Measurements from ENCODE around the gene ESR2.
"Not testable (repeated sequence)": the region's sequence is repeated elsewhere in the genome, so short reads cannot be mapped to it uniquely, and the experiment has no call there.

Gene ESR2

GRCh38 chr14:64059454-64060198, 234.5 kb downstream of the ESR2 start:
- Histone ChIP-seq H3K9me3 (ENCODE audit: insufficient read depth, low read depth, low read length) (no peaks in the 10 kb centered on the region), H3K27ac (ENCODE audit: low read depth, low read length) (no peak overlapping the region; the same call in 1 of the 2 replicates), H3K27me3 (ENCODE audit: insufficient read depth, low read length) (no peaks in the 10 kb centered on the region), H3K4me3 (ENCODE audit: low read length) (no peak overlapping the region), H3K4me1 (ENCODE audit: insufficient read depth, low read length) (peaks cover 22% of the 10 kb centered on the region), H3K9ac (ENCODE audit: low read depth, low read length) (no peak overlapping the region), H3K36me3 (ENCODE audit: insufficient read depth, low read length) (peaks cover 29% of the 10 kb centered on the region)
- 96% methylated on average over 6 of the region's 6 CpGs for WGBS

- H3K4me3 ChIP-seq (ENCODE audit: low read length): no peak overlapping the region
- no peak overlapping the region for H3K9ac ChIP-seq (ENCODE audit: low read depth, low read length)
- H3K9me3 ChIP-seq (ENCODE audit: insufficient read depth, low read depth, low read length): no peaks in the 10 kb centered on the region
- H3K27me3 ChIP-seq (ENCODE audit: insufficient read depth, low read length): no peaks in the 10 kb centered on the region
- 87% methylated on average over 10 of the region's 10 CpGs for WGBS
- H3K27ac ChIP-seq (ENCODE audit: low read depth, low read length): no peak overlapping the region
- H3K36me3 ChIP-seq (ENCODE audit: insufficient read depth, low read length): peaks cover 53% of the 10 kb centered on the region
- no peaks in the 10 kb centered on the region for H3K4me1 ChIP-seq (ENCODE audit: insufficient read depth, low read length)
These were observed 240.2 kb downstream of the ESR2 start for GRCh38 chr14:64053694-64054669.

- Histone ChIP-seq H3K36me3 (ENCODE audit: insufficient read depth, low read length) (peaks cover 69% of the 10 kb centered on the region), H3K9ac (ENCODE audit: low read depth, low read length) (no peak overlapping the region), H3K27ac (ENCODE audit: low read depth, low read length) (no peak overlapping the region), H3K9me3 (ENCODE audit: insufficient read depth, low read depth, low read length) (no peaks in the 10 kb centered on the region), H3K4me3 (ENCODE audit: low read length) (no peak overlapping the region), H3K4me1 (ENCODE audit: insufficient read depth, low read length) (no peaks in the 10 kb centered on the region), H3K27me3 (ENCODE audit: insufficient read depth, low read length) (no peaks in the 10 kb centered on the region)
- 94% methylated on average over 2 of the region's 2 CpGs for WGBS
These were observed 244.4 kb downstream of the ESR2 start for GRCh38 chr14:64049616-64050381.

GRCh38 chr14:64045091-64045490, 249.1 kb downstream of the ESR2 start:
- WGBS: 85% methylated on average over 2 of the region's 2 CpGs
- H3K27me3 ChIP-seq (ENCODE audit: insufficient read depth, low read length): no peaks in the 10 kb centered on the region
- H3K9ac ChIP-seq (ENCODE audit: low read depth, low read length): no peak overlapping the region
- peaks cover 39% of the 10 kb centered on the region for H3K36me3 ChIP-seq (ENCODE audit: insufficient read depth, low read length)
- H3K4me1 ChIP-seq (ENCODE audit: insufficient read depth, low read length): no peaks in the 10 kb centered on the region
- H3K27ac ChIP-seq (ENCODE audit: low read depth, low read length): no peak overlapping the region
- no peak overlapping the region for H3K4me3 ChIP-seq (ENCODE audit: low read length)
- 0 out of 2 replicates have a peak, but pooled peaks cover 2% of the 10 kb centered on the region for H3K9me3 ChIP-seq (ENCODE audit: insufficient read depth, low read depth, low read length)

- peaks cover 26% of the 10 kb centered on the region for H3K36me3 ChIP-seq (ENCODE audit: insufficient read depth, low read length)
- not testable (repeated sequence) for H3K4me3 ChIP-seq (ENCODE audit: low read length); H3K4me1 ChIP-seq (ENCODE audit: insufficient read depth, low read length); H3K9me3 ChIP-seq (ENCODE audit: insufficient read depth, low read depth, low read length); H3K27ac ChIP-seq (ENCODE audit: low read depth, low read length); H3K9ac ChIP-seq (ENCODE audit: low read depth, low read length); H3K27me3 ChIP-seq (ENCODE audit: insufficient read depth, low read length)
- WGBS: 97% methylated on average over 6 of the region's 6 CpGs
These were observed 250.9 kb downstream of the ESR2 start for GRCh38 chr14:64043296-64043695.

GRCh38 chr14:64040044-64040443, 254.1 kb downstream of the ESR2 start:
- Histone ChIP-seq H3K9ac (ENCODE audit: low read depth, low read length) (no peak overlapping the region), H3K27ac (ENCODE audit: low read depth, low read length) (no peak overlapping the region), H3K9me3 (ENCODE audit: insufficient read depth, low read depth, low read length) (peaks cover 6% of the 10 kb centered on the region; the same call in 1 of the 2 replicates), H3K36me3 (ENCODE audit: insufficient read depth, low read length) (peaks cover 12% of the 10 kb centered on the region), H3K4me3 (ENCODE audit: low read length) (no peak overlapping the region), H3K27me3 (ENCODE audit: insufficient read depth, low read length) (no peaks in the 10 kb centered on the region), H3K4me1 (ENCODE audit: insufficient read depth, low read length) (peaks cover 8% of the 10 kb centered on the region; the same call in 1 of the 2 replicates)
- 86% methylated on average over 2 of the region's 2 CpGs for WGBS

- Histone ChIP-seq H3K9ac (ENCODE audit: low read depth, low read length) (no peak overlapping the region), H3K4me3 (ENCODE audit: low read length) (no peak overlapping the region), H3K36me3 (ENCODE audit: insufficient read depth, low read length) (peaks cover 15% of the 10 kb centered on the region), H3K4me1 (ENCODE audit: insufficient read depth, low read length) (peaks cover 10% of the 10 kb centered on the region; the same call in 1 of the 2 replicates), H3K9me3 (ENCODE audit: insufficient read depth, low read depth, low read length) (peaks cover 6% of the 10 kb centered on the region; the same call in 1 of the 2 replicates), H3K27ac (ENCODE audit: low read depth, low read length) (no peak overlapping the region), H3K27me3 (ENCODE audit: insufficient read depth, low read length) (no peaks in the 10 kb centered on the region)
- WGBS: 92% methylated on average over 5 of the region's 5 CpGs
These were observed 255.2 kb downstream of the ESR2 start for GRCh38 chr14:64038841-64039542.

- H3K4me1 ChIP-seq (ENCODE audit: insufficient read depth, low read length): peaks cover 10% of the 10 kb centered on the region; the same call in 1 of the 2 replicates
- not testable (repeated sequence) for H3K27me3 ChIP-seq (ENCODE audit: insufficient read depth, low read length); H3K4me3 ChIP-seq (ENCODE audit: low read length); H3K9ac ChIP-seq (ENCODE audit: low read depth, low read length); H3K9me3 ChIP-seq (ENCODE audit: insufficient read depth, low read depth, low read length); H3K27ac ChIP-seq (ENCODE audit: low read depth, low read length)
- H3K36me3 ChIP-seq (ENCODE audit: insufficient read depth, low read length): peaks cover 16% of the 10 kb centered on the region
- 96% methylated on average over 65 of the region's 66 CpGs for WGBS
These were observed 256.1 kb downstream of the ESR2 start for GRCh38 chr14:64037869-64038745.

- Histone ChIP-seq H3K27me3 (ENCODE audit: insufficient read depth, low read length) (no peaks in the 10 kb centered on the region), H3K27ac (ENCODE audit: low read depth, low read length) (no peak overlapping the region), H3K9ac (ENCODE audit: low read depth, low read length) (no peak overlapping the region), H3K4me3 (ENCODE audit: low read length) (no peak overlapping the region), H3K36me3 (ENCODE audit: insufficient read depth, low read length) (peaks cover 40% of the 10 kb centered on the region), H3K9me3 (ENCODE audit: insufficient read depth, low read depth, low read length) (peaks cover 4% of the 10 kb centered on the region; the same call in 1 of the 2 replicates), H3K4me1 (ENCODE audit: insufficient read depth, low read length) (peaks cover 10% of the 10 kb centered on the region; the same call in 1 of the 2 replicates)
- WGBS: 93% methylated on average over 1 of the region's 1 CpG
These were observed 259.0 kb downstream of the ESR2 start for GRCh38 chr14:64035143-64035542.
